ENCODE measurements around the gene RALGAPA2.

The RALGAPA2 gene

GRCh38 chr20:20712004-20712473, 405 bp downstream of the RALGAPA2 start:
- peak overlapping the region; percentile 76 for H3K4me3 ChIP-seq (ENCODE audit: low read depth, low read length)
- POLR2A ChIA-PET: interaction anchor here (0.7 kb wide), 1 partner anchor 29 kb away, joined by 3 read pairs; no protein-coding TSS in a partner anchor
- no peak for TF ChIP-seq CTCF (IDR thresholded peaks at IDR 0.05; ENCODE audit: insufficient read depth, low read length, missing control alignments)
- CTCF ChIA-PET: interaction anchor here (1.1 kb wide), 1 partner anchor 119 kb away, joined by 3 read pairs; no protein-coding TSS in a partner anchor
- DNase-seq (ENCODE audit: low read depth, low spot score): no peak

DNA sequence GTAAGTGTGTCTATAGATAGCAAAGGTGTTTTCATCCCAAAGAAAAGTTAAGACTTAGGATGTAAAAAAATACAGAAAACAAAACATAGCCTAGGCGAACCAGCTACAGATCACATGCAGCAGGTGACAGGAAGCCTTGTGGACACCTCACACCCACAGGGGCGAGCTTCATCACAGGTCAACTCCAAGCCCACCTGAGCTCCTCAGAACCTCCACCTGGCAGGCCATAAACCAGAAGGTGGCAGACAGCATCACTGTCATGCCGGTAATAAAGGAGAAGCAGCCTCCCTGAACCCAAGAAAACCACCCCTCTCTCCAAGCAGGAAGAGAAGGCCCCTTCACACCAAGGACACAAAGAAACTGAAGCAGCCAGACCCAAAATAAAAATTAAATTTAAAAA, 1.0 kb downstream of the RALGAPA2 start:
- ChIA-PET POLR2A (no interaction called here), CTCF (no interaction called here)
- no peak for DNase-seq (ENCODE audit: low read depth, low spot score)
- no peak for TF ChIP-seq CTCF (IDR thresholded peaks at IDR 0.05; ENCODE audit: insufficient read depth, low read length, missing control alignments)
- H3K4me3 ChIP-seq (ENCODE audit: low read depth, low read length): peak overlapping the region; percentile 76

DNA sequence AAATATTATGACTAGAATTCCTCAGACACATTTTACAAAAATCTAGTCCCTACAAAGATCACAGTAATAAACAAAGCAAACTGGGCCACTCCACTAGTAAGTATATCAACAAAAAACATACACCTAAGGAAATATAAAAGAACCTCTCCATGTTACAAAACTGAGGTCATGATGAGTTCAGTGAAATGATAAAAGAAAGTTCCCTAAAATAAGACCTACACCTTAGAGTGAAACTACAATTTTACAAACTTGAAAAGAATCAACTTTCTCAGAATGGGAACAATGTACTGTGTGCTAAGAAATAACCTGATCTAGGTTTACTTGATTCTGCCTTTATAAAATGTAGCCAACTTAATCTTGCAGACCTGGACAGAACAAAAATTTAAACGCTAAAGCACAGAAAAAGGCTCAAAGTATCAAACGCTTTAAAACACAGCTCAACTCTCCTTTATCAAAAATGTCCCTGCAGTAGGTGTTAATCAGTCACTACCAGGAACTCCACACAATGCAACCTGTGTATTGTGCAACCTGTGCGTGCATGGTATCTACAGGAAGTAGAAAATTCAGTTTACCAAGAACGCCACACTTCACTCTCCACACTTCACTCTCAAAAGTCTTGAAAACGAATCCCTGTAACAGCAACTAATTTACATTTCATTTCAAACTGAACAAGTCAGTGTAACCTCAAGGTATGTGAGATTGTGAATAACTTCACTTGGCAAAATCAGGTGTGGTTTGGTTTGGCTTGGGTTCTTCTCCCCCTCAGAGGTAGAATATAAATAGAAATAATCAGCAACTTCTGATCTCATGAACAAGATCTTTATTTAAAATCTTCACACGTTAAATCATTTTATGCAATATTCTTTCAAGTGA, 1.8 kb downstream of the RALGAPA2 start:
- no peak for DNase-seq (ENCODE audit: low read depth, low spot score)
- CTCF ChIA-PET: no interaction called here
- POLR2A ChIA-PET: no interaction called here
- no peak for TF ChIP-seq CTCF (IDR thresholded peaks at IDR 0.05; ENCODE audit: insufficient read depth, low read length, missing control alignments)
- H3K4me3 ChIP-seq (ENCODE audit: low read depth, low read length): no peak overlapping the region

- CTCF ChIA-PET: no interaction called here
- H3K4me3 ChIP-seq (ENCODE audit: low read depth, low read length): no peak overlapping the region
- DNase-seq (ENCODE audit: low read depth, low spot score): no peak
- POLR2A ChIA-PET: no interaction called here
- TF ChIP-seq CTCF (IDR thresholded peaks at IDR 0.05; ENCODE audit: insufficient read depth, low read length, missing control alignments): no peak
Observed at GRCh38 chr20:20709887-20710286, 2.6 kb downstream of the RALGAPA2 start.

- no peak overlapping the region for H3K4me3 ChIP-seq (ENCODE audit: low read depth, low read length)
- no peak for DNase-seq (ENCODE audit: low read depth, low spot score)
- ChIA-PET CTCF (no interaction called here), POLR2A (no interaction called here)
- TF ChIP-seq CTCF (IDR thresholded peaks at IDR 0.05; ENCODE audit: insufficient read depth, low read length, missing control alignments): no peak
Observed at GRCh38 chr20:20706285-20706684, 6.2 kb downstream of the RALGAPA2 start.

GRCh38 chr20:20702330-20703245, 9.9 kb downstream of the RALGAPA2 start:
- CTCF ChIA-PET: no interaction called here
- POLR2A ChIA-PET: no interaction called here
- no peak for TF ChIP-seq CTCF (IDR thresholded peaks at IDR 0.05; ENCODE audit: insufficient read depth, low read length, missing control alignments)
- DNase-seq (ENCODE audit: low read depth, low spot score): no peak
- H3K4me3 ChIP-seq (ENCODE audit: low read depth, low read length): no peak overlapping the region

Measured in AG04449 (cell line).